GM19467 (cell line): Measurements from ENCODE around the gene TCAIM.

Source experiments
- ATAC-seq: cut with Tn5 transposase; IDR thresholded peaks from one replicate; pipeline ENCODE4 v1.9.1; 2021; ENCODE audit warnings: mild to moderate bottlenecking, moderate library complexity; ENCODE audit not compliant: unreplicated experiment

The TCAIM gene

DNA sequence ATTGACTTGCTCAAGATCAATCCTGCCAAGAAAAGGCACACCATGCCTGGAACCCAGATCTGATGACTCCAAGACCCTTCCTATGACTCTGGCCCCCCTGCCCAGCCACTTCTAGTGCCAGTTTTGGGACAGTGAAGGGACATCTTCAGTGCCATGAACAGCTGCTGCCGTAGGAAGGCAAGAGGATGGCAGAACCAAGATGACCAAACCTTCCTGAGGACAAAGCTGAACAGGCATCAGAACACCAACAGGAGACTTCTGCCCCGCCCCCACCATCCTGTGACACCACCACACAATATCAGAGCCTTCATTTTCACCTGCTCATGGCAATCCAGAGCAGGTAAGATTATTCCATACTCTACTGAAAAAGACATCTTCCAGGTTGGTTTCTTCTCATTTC lies 105.9 kb downstream of the TCAIM start:
- no peak for ATAC-seq

DNA sequence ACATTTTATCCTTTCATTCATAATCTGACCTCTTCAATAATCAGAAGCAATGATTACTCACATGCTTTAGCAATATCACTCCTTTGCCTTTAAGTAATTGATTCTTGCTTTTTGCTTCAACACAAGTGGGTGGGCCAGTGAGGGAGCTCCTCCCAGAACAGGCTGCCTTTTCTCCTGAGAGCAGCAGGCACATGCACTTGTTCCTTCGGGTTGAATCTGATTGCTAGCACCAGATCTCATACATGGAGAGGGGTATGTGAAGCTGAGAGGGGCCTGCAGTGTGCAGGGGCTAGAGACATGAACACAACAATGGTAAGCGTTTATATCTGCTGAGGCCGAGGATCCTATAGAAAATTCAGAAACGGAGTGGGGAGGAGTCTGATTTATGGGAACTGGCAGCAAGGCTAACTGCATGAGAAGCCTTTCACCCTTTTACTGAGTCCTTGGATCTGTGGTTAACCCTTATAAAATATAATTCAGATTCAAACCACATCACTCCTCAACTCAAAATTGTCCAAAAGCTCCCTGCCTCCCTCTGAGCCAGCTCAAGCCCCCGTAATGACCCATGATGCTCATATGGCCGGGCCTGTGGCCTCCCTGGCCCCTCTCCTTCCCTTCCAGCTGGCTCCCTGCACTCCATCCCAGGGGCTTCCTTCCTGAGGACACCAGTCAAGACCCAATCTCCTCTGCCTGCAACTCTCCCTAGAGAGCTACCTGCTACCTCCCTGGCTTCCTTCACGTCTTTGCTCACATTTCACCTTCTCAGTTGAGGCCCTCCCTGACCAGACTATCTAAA lies 106.5 kb downstream of the TCAIM start:
- ATAC-seq, result no peak

DNA sequence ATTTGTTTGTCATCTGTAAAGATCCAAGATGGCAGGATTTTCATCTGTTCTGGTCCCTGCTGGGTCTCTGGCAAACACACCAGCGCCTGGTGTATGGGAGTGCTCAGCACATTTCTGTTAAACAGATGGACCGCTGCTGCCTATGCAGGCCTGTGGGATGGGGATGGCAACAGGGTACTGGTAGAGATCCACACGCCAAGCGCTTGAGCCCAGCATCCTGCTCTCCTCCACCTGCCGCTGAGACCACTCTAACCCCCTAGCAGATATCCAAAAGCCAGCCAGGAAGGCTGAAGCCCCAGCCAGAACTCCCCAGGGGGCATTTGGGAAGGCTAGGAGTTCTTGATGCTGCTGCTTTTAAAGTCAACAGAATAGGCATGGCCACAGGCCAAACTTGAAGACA lies 107.2 kb downstream of the TCAIM start:
- ATAC-seq, result no peak

DNA sequence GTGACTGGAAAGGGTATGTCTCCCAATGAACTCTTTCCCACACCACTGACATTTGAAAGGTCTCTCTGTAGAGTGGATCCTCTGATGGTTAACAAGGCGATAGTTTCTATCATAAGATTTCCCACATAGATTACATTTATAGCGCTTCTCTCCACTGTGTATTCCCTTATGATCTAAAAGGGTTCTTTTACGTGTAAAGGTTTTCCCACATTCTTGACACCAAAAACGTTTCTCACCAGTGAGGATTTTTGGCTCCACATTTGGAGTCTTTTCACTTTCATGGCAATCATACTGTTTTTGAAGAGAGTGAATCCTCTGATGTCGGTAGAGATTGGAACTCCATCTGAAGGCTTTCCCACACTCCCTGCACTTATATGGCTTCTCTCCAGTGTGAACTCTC lies 108.4 kb downstream of the TCAIM start:
- ATAC-seq, result no peak

DNA sequence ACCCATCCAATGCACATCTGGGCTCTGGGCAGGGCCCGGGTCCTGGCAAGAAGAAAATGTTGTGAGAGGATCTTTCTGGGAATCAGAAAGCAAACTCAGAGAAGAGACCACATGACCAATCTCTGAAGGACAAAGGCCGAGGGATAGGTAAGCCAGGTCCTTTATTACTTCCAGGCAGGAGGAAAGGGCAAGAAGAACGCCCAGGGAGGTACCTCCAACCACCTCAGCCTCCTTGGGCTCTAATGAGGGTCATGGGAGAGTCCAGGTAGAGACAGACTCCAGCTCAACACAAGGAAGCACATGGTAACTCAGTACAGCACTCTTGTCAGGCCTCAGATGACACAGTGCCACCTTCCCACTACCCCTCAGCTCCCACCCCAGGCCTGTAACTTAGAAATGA lies 112.9 kb downstream of the TCAIM start:
- ATAC-seq, result no peak

DNA sequence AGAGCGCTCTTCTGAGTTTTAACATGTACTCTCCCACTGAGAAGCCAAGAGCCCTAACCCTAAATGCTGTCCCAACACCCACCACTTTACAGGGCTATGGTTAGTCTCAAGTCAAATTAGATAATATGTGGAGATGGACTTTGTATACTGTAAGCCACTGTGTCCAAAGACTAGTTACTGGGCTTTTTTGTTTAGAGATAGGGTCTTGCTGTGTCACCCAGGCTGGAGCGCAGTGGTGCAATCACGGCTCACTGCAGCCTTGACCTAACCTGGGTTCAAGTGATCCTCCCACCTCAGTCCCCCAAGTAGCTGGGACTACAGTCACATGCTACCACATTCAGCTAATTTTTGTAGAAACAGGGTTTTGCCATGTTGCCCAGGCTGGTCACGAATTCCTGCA lies 115.7 kb downstream of the TCAIM start:
- no peak for ATAC-seq

DNA sequence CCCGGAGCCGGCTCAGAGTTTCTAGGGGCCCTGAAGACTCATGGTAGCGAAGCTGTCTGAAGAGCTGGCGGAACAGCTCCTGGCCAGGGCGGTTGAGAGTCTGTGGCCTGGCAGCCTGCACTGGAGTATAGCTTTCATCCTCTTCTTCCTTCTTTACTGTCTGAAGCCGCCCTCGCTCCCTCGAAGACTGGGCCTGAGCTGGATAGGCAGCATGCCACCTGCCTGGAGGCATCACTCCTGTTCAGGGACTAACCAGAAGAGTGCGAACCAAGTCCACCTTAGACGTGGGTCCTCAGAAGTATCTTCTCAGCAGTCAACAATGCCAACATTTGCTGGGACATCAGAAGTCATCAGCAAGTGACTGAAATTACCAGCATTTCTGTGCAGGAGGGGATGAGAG lies 116.8 kb downstream of the TCAIM start:
- ATAC-seq, result no peak
